PC-3 (cell line): ENCODE measurements around the gene WNT3. TPM values are rescaled to one million over a fixed set of nuclear protein-coding genes. Genes with fewer than 3 reads are reported as not detected.
A peak's percentile ranks its signal among the peaks of the same experiment; 100 is the strongest.

Experiments
- ATAC-seq: fragments of 200-7000 bp; cut with Tn5 transposase; 2 replicates; pipeline ENCODE4 v1.9.1; 2020; ENCODE audit warnings: mild to moderate bottlenecking, moderate library complexity
- BruUV-seq: library from RNA; stranded (reverse); fragments of 400-500 nt; replicated peaks from 2 replicates; lab custom pipeline; 2021; lab: Mats Ljungman, UMichigan
- CTCF ChIA-PET: fragments of 300-600 bp; sonication (Branson Sonifier 250); formaldehyde crosslinking; loops from one replicate; lab custom pipeline; 2022; ENCODE audit warnings: antibody characterized with exemption; lab: Charles Lee
- POLR2A ChIA-PET: fragments of 300-600 bp; sonication (Branson Sonifier 250); formaldehyde crosslinking; loops from one replicate; lab custom pipeline; 2022; ENCODE audit warnings: antibody characterized with exemption; ENCODE audit not compliant: unreplicated experiment; lab: Charles Lee
- DNase-seq: peaks from one replicate; pipeline ENCODE4 v3.0.0-alpha.2; 2015
- H2AFZ ChIP-seq: fragments of 300-600 bp; sonication (generic); 2 replicates; pipeline ENCODE4 v1.6.0; 2016; ENCODE audit warnings: antibody characterized with exemption, low read length
- H3F3A ChIP-seq: fragments of 300-600 bp; sonication (generic); one replicate; pipeline ENCODE4 v1.6.0; 2017; ENCODE audit warnings: antibody characterized with exemption, low read length, control low read depth, mild to moderate bottlenecking; ENCODE audit not compliant: unreplicated experiment
- H3K27ac ChIP-seq: fragments of 300-600 bp; sonication (generic); 2 replicates; pipeline ENCODE4 v1.5.1; 2016; ENCODE audit warnings: mild to moderate bottlenecking, low read length
- H3K27me3 ChIP-seq: fragments of 300-600 bp; sonication (generic); 2 replicates; pipeline ENCODE4 v1.6.1; 2016; ENCODE audit warnings: low read length, mixed read lengths
- H3K36me3 ChIP-seq: fragments of 300-600 bp; sonication (generic); 2 replicates; pipeline ENCODE4 v1.6.1; 2016; ENCODE audit warnings: low read depth, mixed run types, low read length, mixed read lengths
- H3K4me1 ChIP-seq: fragments of 300-600 bp; sonication (generic); 2 replicates; pipeline ENCODE4 v1.5.1; 2016; ENCODE audit warnings: low read length; ENCODE audit not compliant: insufficient read depth
- H3K4me2 ChIP-seq: fragments of 300-600 bp; sonication (generic); 2 replicates; pipeline ENCODE4 v1.6.0; 2016; ENCODE audit warnings: low read length
- H3K4me3 ChIP-seq: fragments of 300-600 bp; sonication (generic); 2 replicates; pipeline ENCODE4 v1.5.1; 2016; ENCODE audit warnings: mild to moderate bottlenecking, low read length, mixed read lengths
- H3K79me2 ChIP-seq: fragments of 300-600 bp; sonication (generic); 2 replicates; pipeline ENCODE4 v1.6.1; 2017; ENCODE audit warnings: low read length, mixed read lengths
- H3K9ac ChIP-seq: fragments of 300-600 bp; sonication (generic); 2 replicates; pipeline ENCODE4 v1.6.0; 2016; ENCODE audit warnings: mild to moderate bottlenecking, low read length
- H3K9me2 ChIP-seq: fragments of 300-600 bp; sonication (generic); replicated peaks from 2 replicates; pipeline ENCODE4 v1.6.1; 2016; ENCODE audit warnings: mixed run types, low read length, mixed read lengths
- H3K9me3 ChIP-seq: fragments of 300-600 bp; sonication (generic); 2 replicates; pipeline ENCODE4 v1.6.1; 2016; ENCODE audit warnings: low read length, mixed read lengths
- H4K20me1 ChIP-seq: fragments of 300-600 bp; sonication (generic); 2 replicates; pipeline ENCODE4 v1.6.1; 2016; ENCODE audit warnings: low read length, mixed read lengths
- EZH2 ChIP-seq: fragments of 300-600 bp; sonication (generic); IDR thresholded peaks from one replicate; pipeline ENCODE4 v1.6.1; 2017; ENCODE audit warnings: antibody characterized with exemption, mild to moderate bottlenecking, low read length; ENCODE audit not compliant: unreplicated experiment
- EZH2phosphoT487 ChIP-seq: fragments of 300-600 bp; sonication (generic); IDR thresholded peaks from 2 replicates; pipeline ENCODE4 v1.6.1; 2018; ENCODE audit warnings: mild to moderate bottlenecking, antibody characterized with exemption, low read length, borderline replicate concordance
- intact Hi-C: fragments of 100-400 bp; cut with micrococcal nuclease; formaldehyde crosslinking; loops from 2 replicates; pipeline ENCODE4 v1.9.0; 2023
- total RNA-seq: library from RNA; depleted of rRNA; stranded (reverse); fragments of >200 nt; gene quantifications from 2 replicates; pipeline ENCODE4 v1.2.3, GENCODE V29; 2014
- TF ChIP-seq, protein P1 (sequence below): fragments of 300-600 bp; sonication (generic); conservative IDR thresholded peaks from 2 replicates; pipeline ENCODE4 v1.5.1; 2017; ENCODE audit warnings: antibody characterized with exemption, low read depth, mild to moderate bottlenecking, low read length

Gene WNT3
- total RNA-seq, 1 experiment from 2014 or later = 4.9 TPM

DNA sequence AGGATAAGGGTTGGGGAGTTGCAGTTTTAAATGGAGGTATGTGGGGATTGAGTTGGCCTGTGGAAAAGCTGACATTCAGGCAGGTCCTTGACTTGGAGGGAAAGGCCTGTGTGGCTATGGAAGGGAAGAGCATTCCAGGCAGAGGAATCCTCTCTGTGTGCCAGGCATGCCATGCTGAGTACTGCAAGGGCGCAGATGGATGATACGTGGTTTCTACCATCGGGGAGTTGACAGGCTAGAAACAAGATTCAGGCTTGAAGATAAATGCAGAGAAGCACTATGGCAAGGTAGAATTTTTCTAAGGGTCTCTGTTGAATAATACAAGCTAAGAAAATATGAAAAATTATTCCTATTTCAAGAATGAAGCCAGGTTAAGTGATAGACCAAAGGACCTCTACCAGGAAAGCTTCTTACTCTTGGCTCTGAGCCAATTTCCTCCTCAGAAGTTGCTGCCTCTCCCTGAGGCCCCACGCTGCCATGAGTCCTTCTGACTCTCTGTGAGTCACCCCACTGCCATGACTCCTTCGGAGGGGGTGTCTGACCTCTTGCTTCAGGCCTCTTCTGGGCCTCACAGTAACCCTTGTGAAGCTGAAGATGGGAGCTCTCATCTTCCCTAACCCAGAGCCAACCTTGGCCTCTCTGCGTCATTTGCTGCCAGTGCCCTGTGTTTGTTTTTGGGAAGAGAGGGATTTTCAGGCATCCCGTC, 75.8 kb downstream of the WNT3 start:
- Histone ChIP-seq H3K27me3 (no peaks in the 10 kb centered on the region), H3K4me2 (peak overlapping the region; percentile 5), H3K36me3 (0 out of 2 replicates have a peak, but pooled peaks cover 2% of the 10 kb centered on the region), H2AFZ (no peak overlapping the region), H3K4me3 (no peak overlapping the region), H3K27ac (peak overlapping the region; percentile 27), H4K20me1 (no peaks in the 10 kb centered on the region), H3K4me1 (peaks cover 20% of the 10 kb centered on the region), H3K9me3 (no peaks in the 10 kb centered on the region), H3K9me2 (no peaks in the 10 kb centered on the region), H3K9ac (no peak overlapping the region), H3K79me2 (no peaks in the 10 kb centered on the region), H3F3A (no peaks in the 10 kb centered on the region)
- intact Hi-C loops = no loop called here
- ChIA-PET POLR2A (no interaction called here), CTCF (interaction anchor here (0.6 kb wide), 1 partner anchor 698 kb away, joined by 3 read pairs; no protein-coding TSS in a partner anchor)
- no TSS peak for BruUV-seq
- ATAC-seq (peak; percentile 97), DNase-seq (peak; percentile 93)
- no peak for TF ChIP-seq EZH2
- TF ChIP-seq, protein P1, sequence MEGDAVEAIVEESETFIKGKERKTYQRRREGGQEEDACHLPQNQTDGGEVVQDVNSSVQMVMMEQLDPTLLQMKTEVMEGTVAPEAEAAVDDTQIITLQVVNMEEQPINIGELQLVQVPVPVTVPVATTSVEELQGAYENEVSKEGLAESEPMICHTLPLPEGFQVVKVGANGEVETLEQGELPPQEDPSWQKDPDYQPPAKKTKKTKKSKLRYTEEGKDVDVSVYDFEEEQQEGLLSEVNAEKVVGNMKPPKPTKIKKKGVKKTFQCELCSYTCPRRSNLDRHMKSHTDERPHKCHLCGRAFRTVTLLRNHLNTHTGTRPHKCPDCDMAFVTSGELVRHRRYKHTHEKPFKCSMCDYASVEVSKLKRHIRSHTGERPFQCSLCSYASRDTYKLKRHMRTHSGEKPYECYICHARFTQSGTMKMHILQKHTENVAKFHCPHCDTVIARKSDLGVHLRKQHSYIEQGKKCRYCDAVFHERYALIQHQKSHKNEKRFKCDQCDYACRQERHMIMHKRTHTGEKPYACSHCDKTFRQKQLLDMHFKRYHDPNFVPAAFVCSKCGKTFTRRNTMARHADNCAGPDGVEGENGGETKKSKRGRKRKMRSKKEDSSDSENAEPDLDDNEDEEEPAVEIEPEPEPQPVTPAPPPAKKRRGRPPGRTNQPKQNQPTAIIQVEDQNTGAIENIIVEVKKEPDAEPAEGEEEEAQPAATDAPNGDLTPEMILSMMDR = no peak
- no peak for TF ChIP-seq EZH2phosphoT487

DNA sequence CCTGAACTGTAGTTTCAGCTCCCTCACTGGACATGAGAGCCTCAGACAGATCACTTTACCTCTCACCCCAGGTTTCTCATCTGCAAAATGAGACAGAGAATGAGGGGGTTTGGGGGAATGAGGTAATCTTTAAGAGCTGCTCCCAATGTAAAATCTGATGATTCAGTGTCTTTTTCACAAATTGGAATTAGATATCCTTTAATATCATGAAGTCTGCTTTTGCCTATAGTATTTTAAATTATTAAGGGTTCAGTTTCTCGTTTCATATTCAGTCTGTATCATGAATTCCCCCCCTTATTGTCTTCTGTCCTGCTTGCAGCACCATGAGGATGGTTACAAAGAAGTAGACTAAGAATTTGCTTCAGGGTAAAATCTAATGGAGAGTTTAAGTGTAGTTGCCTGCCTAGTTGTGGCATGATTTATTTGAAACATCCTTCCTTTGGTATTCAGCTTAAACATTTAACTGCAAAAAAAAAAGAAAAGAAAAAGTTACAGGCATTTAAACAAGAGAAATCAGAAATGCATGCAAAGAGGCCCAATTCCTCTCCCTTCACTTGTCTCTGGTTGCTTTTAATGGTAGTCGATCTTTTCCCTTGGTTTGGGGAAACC, 77.3 kb downstream of the WNT3 start:
- Histone ChIP-seq H2AFZ (no peak overlapping the region), H3K4me3 (no peak overlapping the region), H3K27ac (no peak overlapping the region), H3K36me3 (0 out of 2 replicates have a peak, but pooled peaks cover 2% of the 10 kb centered on the region), H3K79me2 (no peaks in the 10 kb centered on the region), H3K4me2 (no peak overlapping the region), H4K20me1 (no peaks in the 10 kb centered on the region), H3K9ac (no peak overlapping the region), H3K27me3 (no peaks in the 10 kb centered on the region), H3K9me2 (no peaks in the 10 kb centered on the region), H3K4me1 (peaks cover 20% of the 10 kb centered on the region), H3K9me3 (no peaks in the 10 kb centered on the region), H3F3A (no peaks in the 10 kb centered on the region)
- intact Hi-C loops = no loop called here
- TF ChIP-seq, protein P1 = no peak
- TF ChIP-seq EZH2 = no peak
- TF ChIP-seq EZH2phosphoT487 = no peak
- POLR2A ChIA-PET = no interaction called here
- no TSS peak for BruUV-seq
- ATAC-seq (no peak), DNase-seq (no peak)
- CTCF ChIA-PET = no interaction called here

DNA sequence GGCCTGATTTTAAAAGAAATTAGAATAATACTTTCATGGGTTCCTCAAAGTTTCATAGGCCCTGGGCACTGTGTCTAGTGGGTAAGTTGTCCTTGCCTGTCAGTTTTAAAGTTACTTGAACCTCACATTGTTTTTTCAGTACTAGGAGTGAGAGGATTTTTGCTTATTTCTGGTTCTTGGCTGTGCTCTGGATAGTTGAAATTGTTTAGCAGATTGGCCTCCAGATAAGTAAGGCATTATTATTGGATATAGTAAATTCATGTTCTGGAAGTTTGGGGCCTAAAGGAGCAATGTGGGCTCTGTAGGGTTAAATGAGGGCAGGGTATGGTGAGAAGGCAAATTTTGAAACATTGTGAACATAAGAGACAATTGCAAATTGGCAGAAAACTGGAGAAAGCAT, 78.5 kb downstream of the WNT3 start:
- no peaks in the 10 kb centered on the region for H3K27me3 ChIP-seq
- peaks cover 20% of the 10 kb centered on the region for H3K4me1 ChIP-seq
- 0 out of 2 replicates have a peak, but pooled peaks cover 2% of the 10 kb centered on the region for H3K36me3 ChIP-seq
- no peaks in the 10 kb centered on the region for H3K9me2 ChIP-seq
- H3K27ac ChIP-seq = no peak overlapping the region
- DNase-seq = no peak
- POLR2A ChIA-PET = no interaction called here
- no peaks in the 10 kb centered on the region for H3F3A ChIP-seq
- intact Hi-C loops = no loop called here
- no peaks in the 10 kb centered on the region for H4K20me1 ChIP-seq
- H2AFZ ChIP-seq = no peak overlapping the region
- no TSS peak for BruUV-seq
- no peak overlapping the region for H3K4me3 ChIP-seq
- no peaks in the 10 kb centered on the region for H3K79me2 ChIP-seq
- H3K9me3 ChIP-seq = no peaks in the 10 kb centered on the region
- TF ChIP-seq EZH2 (no peak), EZH2phosphoT487 (no peak)
- TF ChIP-seq, protein P1 = no peak
- ATAC-seq = no peak
- no peak overlapping the region for H3K9ac ChIP-seq
- CTCF ChIA-PET = no interaction called here
- no peak overlapping the region for H3K4me2 ChIP-seq
